NB4 (cell line): ENCODE data around the gene MPDU1.
A peak's percentile ranks its signal among the peaks of the same experiment; 100 is the strongest.

ENCODE experiments used
- CTCF ChIP-seq: IDR thresholded peaks from one replicate; pipeline ENCODE4 v1.5.1; 2012; ENCODE audit warnings: low read depth, low read length
- MYC ChIP-seq: IDR thresholded peaks from 2 replicates; pipeline ENCODE4 v1.6.1; 2011; ENCODE audit warnings: low read depth, low read length
- POLR2A ChIP-seq: IDR thresholded peaks from 2 replicates; pipeline ENCODE4 v1.6.1; 2011; ENCODE audit warnings: mild to moderate bottlenecking; ENCODE audit not compliant: insufficient read length; ENCODE audit errors: extremely low read depth

- peak; percentile 46 for TF ChIP-seq CTCF
- no peak for TF ChIP-seq POLR2A
- no peak for TF ChIP-seq MYC
These were observed 50.7 kb downstream of the MPDU1 start for GRCh38 chr17:7634384-7634783.
